NCI-H345 treated with DMSO at 0.1 percent for 48 hours (cell line): ENCODE results near the gene SLC9A9.
"Not testable (repeated sequence)": the region's sequence is repeated elsewhere in the genome, so short reads cannot be mapped to it uniquely, and the experiment has no call there.

Experiments
- DNase-seq: peaks from one replicate; lab custom pipeline; 2025; ENCODE audit not compliant: unreplicated experiment; lab: John Stamatoyannopoulos, UW

SLC9A9 gene

DNA sequence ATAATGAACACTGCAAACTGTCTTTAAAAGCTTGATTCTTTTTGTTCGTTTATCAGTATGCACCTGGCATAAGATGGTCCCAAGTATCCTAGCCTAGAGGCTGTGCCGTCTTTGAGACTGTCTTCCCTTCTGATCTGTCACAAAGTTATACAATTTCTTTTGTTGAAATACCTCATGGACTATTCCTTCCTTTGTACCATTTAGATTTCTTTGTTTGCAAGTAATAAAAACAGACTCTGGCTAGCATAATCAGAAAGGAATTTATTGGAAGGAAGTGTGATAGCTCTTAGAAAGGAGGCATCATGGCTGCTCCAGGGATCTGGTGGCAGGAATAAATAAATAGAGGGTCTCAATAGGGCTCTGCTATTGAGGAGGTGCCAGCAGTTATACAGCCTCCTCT, 280.4 kb downstream of the SLC9A9 start:
- no peak for DNase-seq

DNA sequence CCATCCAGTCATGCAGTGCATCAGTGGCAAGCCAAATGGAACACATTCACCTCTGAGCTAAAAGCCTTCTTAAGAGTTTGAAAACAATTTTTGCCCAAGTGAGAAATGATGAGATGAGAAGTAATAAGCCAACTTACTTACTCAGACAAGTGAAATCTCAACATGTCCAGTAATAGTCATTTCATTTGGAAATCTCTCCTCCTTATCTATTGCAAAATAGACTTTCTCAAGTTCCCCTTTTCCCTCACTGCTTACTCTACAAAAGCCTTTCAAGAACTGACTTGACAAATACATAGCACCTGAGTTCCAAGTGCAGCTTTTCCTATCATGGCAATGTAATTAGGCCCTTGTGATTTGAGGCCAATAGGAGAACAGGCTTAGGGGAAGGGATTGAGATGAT, 282.3 kb downstream of the SLC9A9 start:
- no peak for DNase-seq

- DNase-seq: no peak
These were observed 284.5 kb downstream of the SLC9A9 start for GRCh38 chr3:143563786-143564185.

GRCh38 chr3:143562789-143563188, 285.5 kb downstream of the SLC9A9 start:
- no peak for DNase-seq

DNA sequence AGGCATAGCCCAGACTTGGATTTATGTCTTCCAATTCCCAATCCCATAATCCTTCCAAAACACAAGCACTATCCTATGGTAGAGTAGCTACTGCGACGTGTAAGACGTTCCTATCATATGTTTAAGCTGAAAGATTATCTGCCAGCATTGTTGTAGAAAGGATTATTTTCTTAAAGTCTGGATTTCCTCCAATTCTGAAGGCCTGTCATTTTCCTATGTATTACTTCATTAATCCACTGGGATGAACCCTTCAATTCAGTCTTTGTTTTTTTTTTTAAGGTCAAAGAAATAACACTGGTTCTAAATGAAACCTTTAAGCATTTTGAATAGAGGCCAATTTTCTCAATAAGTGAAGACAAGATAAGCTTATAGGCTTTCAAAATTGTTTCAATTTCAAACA, 289.0 kb downstream of the SLC9A9 start:
- no peak for DNase-seq

GRCh38 chr3:143552851-143553250, 295.4 kb downstream of the SLC9A9 start:
- DNase-seq: no peak

- no peak for DNase-seq
These were observed 296.5 kb downstream of the SLC9A9 start for GRCh38 chr3:143551761-143552160.

GRCh38 chr3:143548861-143549497, 299.3 kb downstream of the SLC9A9 start:
- no peak for DNase-seq

GRCh38 chr3:143548393-143548792, 299.9 kb downstream of the SLC9A9 start:
- no peak for DNase-seq

GRCh38 chr3:143538577-143538981, 309.7 kb downstream of the SLC9A9 start:
- no peak for DNase-seq

DNA sequence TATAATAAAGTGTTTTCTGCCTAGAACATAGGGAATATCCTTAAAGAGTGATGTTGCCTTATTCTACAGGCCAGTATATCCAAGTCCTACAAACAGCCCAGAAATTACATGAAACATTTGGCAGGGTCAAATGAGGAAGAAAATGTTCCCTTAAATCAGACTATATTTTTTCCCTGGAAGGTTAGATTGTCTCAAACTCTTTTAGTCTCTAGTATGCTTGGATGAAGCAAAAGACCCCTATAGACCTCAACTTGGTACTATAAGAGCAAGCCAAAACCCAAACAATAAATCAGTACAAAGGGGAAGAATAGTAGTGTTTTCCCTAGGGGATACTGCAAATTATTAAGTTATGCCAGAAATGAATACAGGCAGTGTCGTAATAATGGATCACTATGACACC, 310.2 kb downstream of the SLC9A9 start:
- DNase-seq: no peak

- DNase-seq: no peak
These were observed 311.3 kb downstream of the SLC9A9 start for GRCh38 chr3:143536817-143537535.

- no peak for DNase-seq
These were observed 312.1 kb downstream of the SLC9A9 start for GRCh38 chr3:143535994-143536784.

DNA sequence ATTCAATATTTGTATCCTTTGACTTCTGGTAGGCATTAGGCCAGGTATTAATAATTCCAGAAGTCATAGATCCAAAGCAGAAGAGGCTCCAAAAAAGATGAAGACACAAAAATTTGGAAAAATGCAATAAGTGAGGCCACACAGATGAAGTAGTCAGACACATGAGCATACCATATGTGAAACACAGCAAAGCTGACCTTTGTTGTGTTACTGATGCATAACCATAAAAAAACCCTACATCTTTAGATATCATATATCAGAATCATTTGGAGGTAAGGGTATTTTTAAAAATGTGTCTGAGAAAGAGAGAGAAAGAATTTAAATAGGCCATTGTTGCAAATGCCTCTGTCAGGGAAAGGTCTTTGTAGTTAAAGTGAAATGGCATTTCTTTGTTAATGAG, 314.9 kb downstream of the SLC9A9 start:
- no peak for DNase-seq

DNA sequence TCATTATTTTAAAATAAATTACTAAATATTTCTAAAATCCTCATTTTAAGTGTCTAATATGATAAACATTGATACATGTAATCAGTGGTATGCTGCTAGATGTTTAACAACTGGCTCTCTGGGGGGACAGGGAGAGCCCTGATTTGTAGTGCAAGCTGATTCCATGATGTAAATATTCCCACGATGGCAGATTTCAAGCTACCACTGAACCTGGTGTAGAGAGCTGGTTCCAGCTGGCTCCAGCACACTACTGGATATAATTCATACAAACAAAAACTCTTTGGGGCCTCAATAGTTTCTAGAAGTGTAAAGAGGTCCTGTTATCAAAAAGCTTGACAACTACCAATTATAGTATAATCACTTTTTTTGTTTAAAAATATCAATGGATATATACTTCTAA, 316.2 kb downstream of the SLC9A9 start:
- no peak for DNase-seq

DNA sequence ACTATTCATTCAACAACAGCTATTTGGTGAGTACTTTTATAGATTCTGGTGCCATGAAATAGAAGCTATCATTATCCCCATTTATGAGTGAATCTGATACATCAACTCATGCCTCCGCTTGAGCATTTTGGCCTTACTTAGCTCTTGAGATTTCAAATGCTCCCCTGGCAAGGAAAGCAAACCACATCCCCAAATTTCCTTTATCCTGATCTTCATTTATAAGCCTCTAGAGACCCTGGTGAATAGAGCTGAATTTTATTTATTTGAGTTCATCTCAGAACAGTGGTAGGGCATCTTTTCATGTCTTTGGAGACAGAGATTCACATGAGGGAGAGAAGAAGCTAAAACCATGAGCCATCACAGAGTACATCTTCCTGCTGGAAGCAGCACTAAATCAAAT, 317.2 kb downstream of the SLC9A9 start:
- no peak for DNase-seq

GRCh38 chr3:143529798-143530197, 318.5 kb downstream of the SLC9A9 start:
- DNase-seq: no peak

GRCh38 chr3:143529018-143529478, 319.2 kb downstream of the SLC9A9 start:
- no peak for DNase-seq

GRCh38 chr3:143526011-143526545, 322.2 kb downstream of the SLC9A9 start:
- DNase-seq: no peak

DNA sequence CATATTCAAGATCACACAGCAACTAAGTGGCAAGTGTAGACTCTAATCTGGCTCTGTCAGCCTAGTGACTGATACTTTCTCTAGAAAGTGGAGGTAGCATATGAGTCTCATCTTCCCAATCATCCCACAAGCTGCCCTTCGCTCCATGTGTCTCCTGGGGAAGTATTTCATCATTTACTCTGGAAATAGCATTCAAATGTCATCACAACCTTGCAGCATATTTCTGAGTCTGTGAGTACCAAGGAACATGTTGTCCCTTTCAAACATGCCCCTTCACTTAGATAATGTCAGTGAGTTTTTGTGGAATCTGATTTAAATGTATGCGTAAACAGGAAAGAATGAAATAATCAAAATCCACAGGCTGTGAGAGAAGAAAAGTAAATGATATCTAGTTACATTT, 322.9 kb downstream of the SLC9A9 start:
- DNase-seq: no peak

GRCh38 chr3:143521803-143522202, 326.5 kb downstream of the SLC9A9 start:
- DNase-seq: no peak

DNA sequence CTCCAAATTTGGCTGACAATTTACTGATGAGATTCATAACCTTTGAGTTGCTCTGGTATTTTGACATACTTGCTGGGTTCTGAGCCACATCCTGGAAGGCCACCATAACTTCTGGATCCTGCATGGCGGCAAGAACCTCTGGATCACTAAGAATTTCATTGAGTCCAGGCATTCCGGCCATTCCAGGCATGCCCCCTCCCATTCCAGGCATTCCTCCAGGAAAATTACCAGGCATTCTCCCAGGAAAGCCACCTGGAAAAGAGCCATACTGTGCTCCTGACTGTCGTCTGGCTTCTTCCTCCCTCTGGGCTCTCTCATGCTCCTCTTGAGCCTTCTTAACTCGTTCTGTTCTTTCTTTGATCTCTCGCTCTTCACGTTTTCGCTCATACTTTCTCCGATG, 331.1 kb downstream of the SLC9A9 start:
- DNase-seq: not testable (repeated sequence)
